HEK293T (cell line): ENCODE measurements around the gene ABCB9.
A peak's percentile ranks its signal among the peaks of the same experiment; 100 is the strongest.

Source experiments
- CTCF ChIA-PET: fragments of 350-600 bp; formaldehyde crosslinking; extraction: SDS; loops from one replicate; lab custom pipeline; 2021; ENCODE audit warnings: antibody characterized with exemption, inconsistent platforms; lab: Yijun Ruan, JAX
- POLR2A ChIA-PET: fragments of 350-600 bp; formaldehyde crosslinking; extraction: SDS; loops from one replicate; lab custom pipeline; 2020; ENCODE audit warnings: antibody characterized with exemption, inconsistent platforms; lab: Yijun Ruan, JAX
- DNase-seq: peaks from one replicate; pipeline ENCODE4 v3.0.0; 2012; ENCODE audit warnings: mixed read lengths; ENCODE audit errors: extremely low spot score
- ARNT ChIP-seq: fragments of 450-650 bp; IDR thresholded peaks from 2 replicates; pipeline ENCODE4 v1.6.1; 2017; ENCODE audit warnings: mild to moderate bottlenecking
- BHLHE40 ChIP-seq: fragments of 450-650 bp; IDR thresholded peaks from 2 replicates; pipeline ENCODE4 v1.6.1; 2016; ENCODE audit warnings: mild to moderate bottlenecking, moderate library complexity, borderline replicate concordance
- CTBP1 ChIP-seq: fragments of 450-650 bp; IDR thresholded peaks from 2 replicates; pipeline ENCODE4 v1.6.1; 2016; ENCODE audit warnings: borderline replicate concordance
- ELF4 ChIP-seq: fragments of 450-650 bp; IDR thresholded peaks from 2 replicates; pipeline ENCODE4 v1.6.1; 2017; ENCODE audit warnings: antibody characterized with exemption
- FOXA1 ChIP-seq: fragments of 450-650 bp; IDR thresholded peaks from 2 replicates; pipeline ENCODE4 v1.6.1; 2016; ENCODE audit warnings: mild to moderate bottlenecking
- FOXK2 ChIP-seq: fragments of 450-650 bp; IDR thresholded peaks from 2 replicates; pipeline ENCODE4 v1.6.1; 2016; ENCODE audit warnings: mild to moderate bottlenecking
- FOXM1 ChIP-seq: fragments of 450-650 bp; IDR thresholded peaks from 2 replicates; pipeline ENCODE4 v1.6.1; 2017; ENCODE audit warnings: mild to moderate bottlenecking, borderline replicate concordance
- HDGF ChIP-seq: fragments of 450-650 bp; IDR thresholded peaks from 2 replicates; pipeline ENCODE4 v1.6.1; 2017; ENCODE audit warnings: antibody characterized with exemption, borderline replicate concordance
- L3MBTL2 ChIP-seq: fragments of 450-650 bp; conservative IDR thresholded peaks from 2 replicates; pipeline ENCODE4 v1.6.1; 2016; ENCODE audit warnings: mild to moderate bottlenecking
- LEF1 ChIP-seq: fragments of 450-650 bp; IDR thresholded peaks from 2 replicates; pipeline ENCODE4 v1.6.1; 2017; ENCODE audit warnings: mild to moderate bottlenecking, borderline replicate concordance
- NFRKB ChIP-seq: fragments of 450-650 bp; IDR thresholded peaks from 2 replicates; pipeline ENCODE4 v1.6.1; 2016; ENCODE audit warnings: mild to moderate bottlenecking, moderate library complexity
- PKNOX1 ChIP-seq: fragments of 450-650 bp; IDR thresholded peaks from 2 replicates; pipeline ENCODE4 v1.6.1; 2016
- SP1 ChIP-seq: fragments of 450-650 bp; IDR thresholded peaks from 2 replicates; pipeline ENCODE4 v1.6.1; 2017
- SUZ12 ChIP-seq: fragments of 450-650 bp; IDR thresholded peaks from 2 replicates; pipeline ENCODE4 v1.6.1; 2016; ENCODE audit warnings: mild to moderate bottlenecking
- TARDBP ChIP-seq: fragments of 450-650 bp; IDR thresholded peaks from 2 replicates; pipeline ENCODE4 v1.6.1; 2016
- ZNF384 ChIP-seq: fragments of 450-650 bp; IDR thresholded peaks from 2 replicates; pipeline ENCODE4 v1.6.1; 2016

Gene ABCB9

GRCh38 chr12:122891661-122892525 is 74.4 kb downstream of the ABCB9 start:
- no peak for DNase-seq
- ChIA-PET CTCF (no interaction called here), POLR2A (no interaction called here)
- TF ChIP-seq NFRKB (no peak), BHLHE40 (no peak), FOXM1 (no peak), ZNF384 (peak; percentile 26; the same call in 1 of the 2 replicates)

- no peak for DNase-seq
- ChIA-PET POLR2A (no interaction called here), CTCF (interaction anchor here (1.0 kb wide), 1 partner anchor 10 kb away, joined by 4 read pairs; no protein-coding TSS in a partner anchor)
- no peak for TF ChIP-seq ELF4
- TF ChIP-seq BHLHE40, result no peak
- no peak for TF ChIP-seq ZNF384
- no peak for TF ChIP-seq CTBP1
- TF ChIP-seq SUZ12, result no peak
- no peak for TF ChIP-seq FOXK2
- no peak for TF ChIP-seq FOXA1
- TF ChIP-seq HDGF, result no peak
- no peak for TF ChIP-seq ARNT
- no peak for TF ChIP-seq FOXM1
Observed at GRCh38 chr12:122889761-122890520, 76.3 kb downstream of the ABCB9 start.

GRCh38 chr12:122888232-122888752 is 78.0 kb downstream of the ABCB9 start:
- CTCF ChIA-PET, result interaction anchor here (0.7 to 0.8 kb wide), 2 partner anchors 12 to 28 kb away, joined by 3 read pairs; no protein-coding TSS in a partner anchor
- POLR2A ChIA-PET, result interaction anchor here (1.0 to 1.4 kb wide), 3 partner anchors 27 to 344 kb away, joined by 3 to 4 read pairs (median 3); partner anchors contain the start of genes ARL6IP4 and MPHOSPH9
- TF ChIP-seq TARDBP (no peak), HDGF (no peak), SP1 (no peak), FOXA1 (no peak), BHLHE40 (no peak), FOXK2 (no peak), FOXM1 (no peak), L3MBTL2 (no peak; the same call in 1 of the 2 replicates), ARNT (no peak), CTBP1 (no peak), ZNF384 (no peak), SUZ12 (no peak), NFRKB (no peak), ELF4 (no peak)
- DNase-seq, result no peak

- DNase-seq, result no peak
- CTCF ChIA-PET, result no interaction called here
- POLR2A ChIA-PET, result interaction anchor here (1.0 to 1.6 kb wide), 3 partner anchors 26 to 345 kb away, joined by 3 to 5 read pairs (median 4); partner anchors contain the start of genes ARL6IP4 and MPHOSPH9
- TF ChIP-seq SP1 (no peak), HDGF (no peak)
Observed at GRCh38 chr12:122887819-122888212, 78.4 kb downstream of the ABCB9 start.

GRCh38 chr12:122886851-122887818 is 79.1 kb downstream of the ABCB9 start:
- ChIA-PET CTCF (no interaction called here), POLR2A (interaction anchor here (1.0 to 1.6 kb wide), 2 partner anchors 25 to 346 kb away, joined by 3 to 5 read pairs; partner anchors contain the start of gene MPHOSPH9)

GRCh38 chr12:122886161-122886560 is 80.1 kb downstream of the ABCB9 start:
- TF ChIP-seq FOXM1 (no peak), ELF4 (no peak), FOXK2 (no peak), ARNT (no peak), FOXA1 (no peak), BHLHE40 (no peak), HDGF (no peak), SUZ12 (no peak), NFRKB (no peak), PKNOX1 (no peak), TARDBP (no peak), CTBP1 (no peak), SP1 (no peak)
- POLR2A ChIA-PET, result interaction anchor here (1.6 kb wide), 1 partner anchor 347 kb away, joined by 5 read pairs; the partner anchor contains the start of gene MPHOSPH9
- no peak for DNase-seq
- CTCF ChIA-PET, result no interaction called here

More at GRCh38 chr12:122886851-122887818, 79.1 kb downstream of the ABCB9 start:
- TF ChIP-seq BHLHE40, result no peak
- no peak for TF ChIP-seq FOXM1
- TF ChIP-seq ZNF384, result no peak
- TF ChIP-seq FOXK2, result no peak
- no peak for TF ChIP-seq ARNT
- no peak for TF ChIP-seq L3MBTL2
- TF ChIP-seq LEF1, result no peak
- TF ChIP-seq HDGF, result no peak
- DNase-seq, result no peak
